KMS-11 (cell line): ENCODE measurements around the gene CDH13.

Experiments used
- H2AFZ ChIP-seq: fragments of 200-600 bp; sonication (generic); 2 replicates; pipeline ENCODE4 v1.6.1; 2016; ENCODE audit warnings: antibody characterized with exemption, mixed run types, low read depth
- H3K27ac ChIP-seq: fragments of 200-600 bp; sonication (generic); 2 replicates; pipeline ENCODE4 v1.6.1; 2016; ENCODE audit warnings: mild to moderate bottlenecking, mixed run types
- H3K27me3 ChIP-seq: fragments of 200-600 bp; sonication (generic); 2 replicates; pipeline ENCODE4 v1.6.1; 2017; ENCODE audit warnings: mild to moderate bottlenecking, low read depth, mixed run types, moderate library complexity; ENCODE audit not compliant: insufficient read depth
- H3K36me3 ChIP-seq: fragments of 200-600 bp; sonication (generic); 2 replicates; pipeline ENCODE4 v1.6.1; 2017; ENCODE audit warnings: mild to moderate bottlenecking, mixed run types; ENCODE audit not compliant: insufficient read depth
- H3K4me1 ChIP-seq: fragments of 200-600 bp; sonication (generic); 2 replicates; pipeline ENCODE4 v1.6.1; 2016; ENCODE audit warnings: mild to moderate bottlenecking, low read depth, mixed run types; ENCODE audit not compliant: poor library complexity, severe bottlenecking
- H3K4me2 ChIP-seq: fragments of 200-600 bp; sonication (generic); 2 replicates; pipeline ENCODE4 v1.7.0; 2016; ENCODE audit warnings: mild to moderate bottlenecking, mixed run types
- H3K4me3 ChIP-seq: fragments of 200-600 bp; sonication (generic); IDR thresholded peaks from 2 replicates; pipeline ENCODE4 v1.6.1; 2017; ENCODE audit warnings: low read depth, low read length, mixed read lengths; ENCODE audit not compliant: insufficient read depth
- H3K79me2 ChIP-seq: fragments of 200-600 bp; sonication (generic); 2 replicates; pipeline ENCODE4 v1.6.1; 2016; ENCODE audit warnings: low read depth, mixed run types; ENCODE audit not compliant: insufficient read depth
- H3K9ac ChIP-seq: fragments of 200-600 bp; sonication (generic); 2 replicates; pipeline ENCODE4 v1.6.1; 2016; ENCODE audit warnings: mild to moderate bottlenecking, mixed run types
- H4K20me1 ChIP-seq: fragments of 200-600 bp; sonication (generic); 2 replicates; pipeline ENCODE4 v1.6.1; 2016; ENCODE audit warnings: mild to moderate bottlenecking, mixed run types; ENCODE audit not compliant: insufficient read depth
- CTCF ChIP-seq: fragments of 200-600 bp; sonication (generic); conservative IDR thresholded peaks from 2 replicates; pipeline ENCODE4 v1.6.1; 2017; ENCODE audit warnings: low read depth, mild to moderate bottlenecking, antibody characterized with exemption, low read length, moderate library complexity, mixed read lengths

CDH13 gene

GRCh38 chr16:83307594-83307992, 680.8 kb downstream of the CDH13 start:
- Histone ChIP-seq H3K27me3 (no peaks in the 10 kb centered on the region), H3K36me3 (no peaks in the 10 kb centered on the region), H2AFZ (no peak overlapping the region), H3K27ac (no peak overlapping the region), H3K4me1 (no peaks in the 10 kb centered on the region), H3K9ac (no peak overlapping the region), H3K4me3 (no peak overlapping the region), H3K79me2 (no peaks in the 10 kb centered on the region), H3K4me2 (no peak overlapping the region), H4K20me1 (no peaks in the 10 kb centered on the region)
- TF ChIP-seq CTCF, result no peak

- H3K4me3 ChIP-seq, result no peak overlapping the region
- no peaks in the 10 kb centered on the region for H4K20me1 ChIP-seq
- no peaks in the 10 kb centered on the region for H3K36me3 ChIP-seq
- H3K9ac ChIP-seq, result no peak overlapping the region
- no peak for TF ChIP-seq CTCF
- H2AFZ ChIP-seq, result no peak overlapping the region
- H3K27me3 ChIP-seq, result no peaks in the 10 kb centered on the region
- no peak overlapping the region for H3K27ac ChIP-seq
- H3K4me2 ChIP-seq, result no peak overlapping the region
- H3K4me1 ChIP-seq, result no peaks in the 10 kb centered on the region
- H3K79me2 ChIP-seq, result no peaks in the 10 kb centered on the region
Measured at GRCh38 chr16:83308414-83308813, 681.6 kb downstream of the CDH13 start.

GRCh38 chr16:83310816-83311215, 684.0 kb downstream of the CDH13 start:
- H3K27ac ChIP-seq, result no peak overlapping the region
- H3K4me1 ChIP-seq, result no peaks in the 10 kb centered on the region
- no peak overlapping the region for H3K4me2 ChIP-seq
- no peak overlapping the region for H3K9ac ChIP-seq
- H3K27me3 ChIP-seq, result no peaks in the 10 kb centered on the region
- H3K79me2 ChIP-seq, result no peaks in the 10 kb centered on the region
- H2AFZ ChIP-seq, result no peak overlapping the region
- H3K4me3 ChIP-seq, result no peak overlapping the region
- no peaks in the 10 kb centered on the region for H3K36me3 ChIP-seq
- no peak for TF ChIP-seq CTCF
- H4K20me1 ChIP-seq, result no peaks in the 10 kb centered on the region

- Histone ChIP-seq H3K9ac (no peak overlapping the region), H3K27me3 (no peaks in the 10 kb centered on the region), H3K4me1 (no peaks in the 10 kb centered on the region), H3K4me2 (no peak overlapping the region), H3K79me2 (no peaks in the 10 kb centered on the region), H2AFZ (no peak overlapping the region), H3K36me3 (no peaks in the 10 kb centered on the region), H3K27ac (no peak overlapping the region), H4K20me1 (no peaks in the 10 kb centered on the region), H3K4me3 (no peak overlapping the region)
- TF ChIP-seq CTCF, result no peak
Measured at GRCh38 chr16:83312015-83312717, 685.4 kb downstream of the CDH13 start.
